ENCODE data around the gene PGLYRP1. TPM values are rescaled to one million over a fixed set of nuclear protein-coding genes. Genes with fewer than 3 reads are reported as not detected.

Gene PGLYRP1
- total RNA-seq, 1 experiment from 2014 or later: not detected

DNA sequence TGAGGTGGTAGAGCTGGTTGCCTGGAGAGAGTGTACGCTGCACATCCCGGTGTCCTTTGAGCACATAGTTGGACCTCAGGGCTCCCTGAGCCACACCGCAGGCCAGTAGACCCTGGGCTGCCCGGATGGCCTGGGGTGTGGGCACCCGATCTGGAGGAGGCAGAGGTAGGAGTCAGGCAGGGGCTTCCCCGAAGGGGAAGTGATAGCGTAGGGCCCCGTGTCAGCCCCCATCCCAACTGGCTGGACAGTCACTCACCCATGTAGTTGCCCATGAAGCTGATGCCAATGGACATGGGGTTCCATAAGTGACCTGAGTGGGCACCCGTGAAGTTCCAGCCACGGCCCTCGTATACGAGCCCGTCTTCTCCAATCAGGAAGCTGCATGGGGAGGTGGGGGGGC lies 3.6 kb downstream of the PGLYRP1 start:
- TF ChIP-seq EMX1 (CRISPR knock-in tag; IDR thresholded peaks at IDR 0.05): no peak
- TF ChIP-seq, protein P1, sequence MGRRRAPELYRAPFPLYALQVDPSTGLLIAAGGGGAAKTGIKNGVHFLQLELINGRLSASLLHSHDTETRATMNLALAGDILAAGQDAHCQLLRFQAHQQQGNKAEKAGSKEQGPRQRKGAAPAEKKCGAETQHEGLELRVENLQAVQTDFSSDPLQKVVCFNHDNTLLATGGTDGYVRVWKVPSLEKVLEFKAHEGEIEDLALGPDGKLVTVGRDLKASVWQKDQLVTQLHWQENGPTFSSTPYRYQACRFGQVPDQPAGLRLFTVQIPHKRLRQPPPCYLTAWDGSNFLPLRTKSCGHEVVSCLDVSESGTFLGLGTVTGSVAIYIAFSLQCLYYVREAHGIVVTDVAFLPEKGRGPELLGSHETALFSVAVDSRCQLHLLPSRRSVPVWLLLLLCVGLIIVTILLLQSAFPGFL (CRISPR knock-in tag; IDR thresholded peaks at IDR 0.05; ENCODE audit: borderline replicate concordance): no peak
- TF ChIP-seq IRF2 (CRISPR knock-in tag; IDR thresholded peaks at IDR 0.05; ENCODE audit: borderline replicate concordance, low read depth): no peak
- TF ChIP-seq ZNF423 (CRISPR knock-in tag; IDR thresholded peaks at IDR 0.05): no peak
- TF ChIP-seq, protein P2, sequence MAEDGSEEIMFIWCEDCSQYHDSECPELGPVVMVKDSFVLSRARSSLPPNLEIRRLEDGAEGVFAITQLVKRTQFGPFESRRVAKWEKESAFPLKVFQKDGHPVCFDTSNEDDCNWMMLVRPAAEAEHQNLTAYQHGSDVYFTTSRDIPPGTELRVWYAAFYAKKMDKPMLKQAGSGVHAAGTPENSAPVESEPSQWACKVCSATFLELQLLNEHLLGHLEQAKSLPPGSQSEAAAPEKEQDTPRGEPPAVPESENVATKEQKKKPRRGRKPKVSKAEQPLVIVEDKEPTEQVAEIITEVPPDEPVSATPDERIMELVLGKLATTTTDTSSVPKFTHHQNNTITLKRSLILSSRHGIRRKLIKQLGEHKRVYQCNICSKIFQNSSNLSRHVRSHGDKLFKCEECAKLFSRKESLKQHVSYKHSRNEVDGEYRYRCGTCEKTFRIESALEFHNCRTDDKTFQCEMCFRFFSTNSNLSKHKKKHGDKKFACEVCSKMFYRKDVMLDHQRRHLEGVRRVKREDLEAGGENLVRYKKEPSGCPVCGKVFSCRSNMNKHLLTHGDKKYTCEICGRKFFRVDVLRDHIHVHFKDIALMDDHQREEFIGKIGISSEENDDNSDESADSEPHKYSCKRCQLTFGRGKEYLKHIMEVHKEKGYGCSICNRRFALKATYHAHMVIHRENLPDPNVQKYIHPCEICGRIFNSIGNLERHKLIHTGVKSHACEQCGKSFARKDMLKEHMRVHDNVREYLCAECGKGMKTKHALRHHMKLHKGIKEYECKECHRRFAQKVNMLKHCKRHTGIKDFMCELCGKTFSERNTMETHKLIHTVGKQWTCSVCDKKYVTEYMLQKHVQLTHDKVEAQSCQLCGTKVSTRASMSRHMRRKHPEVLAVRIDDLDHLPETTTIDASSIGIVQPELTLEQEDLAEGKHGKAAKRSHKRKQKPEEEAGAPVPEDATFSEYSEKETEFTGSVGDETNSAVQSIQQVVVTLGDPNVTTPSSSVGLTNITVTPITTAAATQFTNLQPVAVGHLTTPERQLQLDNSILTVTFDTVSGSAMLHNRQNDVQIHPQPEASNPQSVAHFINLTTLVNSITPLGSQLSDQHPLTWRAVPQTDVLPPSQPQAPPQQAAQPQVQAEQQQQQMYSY (CRISPR knock-in tag; IDR thresholded peaks at IDR 0.05): no peak
- TF ChIP-seq, protein P3, sequence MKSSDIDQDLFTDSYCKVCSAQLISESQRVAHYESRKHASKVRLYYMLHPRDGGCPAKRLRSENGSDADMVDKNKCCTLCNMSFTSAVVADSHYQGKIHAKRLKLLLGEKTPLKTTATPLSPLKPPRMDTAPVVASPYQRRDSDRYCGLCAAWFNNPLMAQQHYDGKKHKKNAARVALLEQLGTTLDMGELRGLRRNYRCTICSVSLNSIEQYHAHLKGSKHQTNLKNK (CRISPR knock-in tag; IDR thresholded peaks at IDR 0.05): no peak
- H3K27ac Mint-ChIP-seq: no peak overlapping the region
- no peaks in the 10 kb centered on the region for H3K36me3 Mint-ChIP-seq
- no peak overlapping the region for H3K4me3 Mint-ChIP-seq
- ChIA-PET POLR2A (no interaction called here), CTCF (interaction anchor here (0.6 to 6.3 kb wide), 8 partner anchors 9 to 480 kb away, joined by 3 to 76 read pairs (median 4); no protein-coding TSS in a partner anchor)
- H3K27me3 Mint-ChIP-seq (ENCODE audit: low read depth): peaks cover 22% of the 10 kb centered on the region
- H3K9me3 Mint-ChIP-seq: no peaks in the 10 kb centered on the region
- ATAC-seq (no peak), DNase-seq (ENCODE audit: low spot score) (no peak)
- H3K4me1 Mint-ChIP-seq: peaks cover 32% of the 10 kb centered on the region

DNA sequence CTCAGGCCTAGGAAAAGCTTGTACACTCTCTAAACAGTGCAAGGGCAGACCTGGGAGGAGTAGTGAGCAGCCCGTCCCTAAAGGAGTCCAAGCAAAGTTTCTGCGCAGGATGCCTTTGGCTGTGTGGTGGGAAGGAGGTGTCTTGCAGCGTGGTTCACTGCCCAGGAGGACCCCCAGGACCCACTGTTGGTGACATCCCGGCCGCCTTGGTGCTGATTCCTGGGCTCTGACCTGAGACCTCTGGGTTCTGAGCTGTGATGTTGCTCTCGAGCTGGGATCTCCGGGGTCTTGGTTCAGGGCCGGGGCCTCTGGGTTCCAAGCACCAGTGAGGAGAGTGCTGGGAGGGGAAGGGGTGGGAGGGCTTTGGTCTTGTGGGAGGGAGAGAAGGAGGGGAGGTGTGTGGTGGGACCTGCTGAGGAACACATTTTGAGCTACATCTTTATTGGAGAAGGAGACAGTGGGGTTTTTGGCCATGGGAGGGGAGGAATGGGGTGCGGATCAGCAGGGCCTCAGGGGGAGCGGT lies 4.1 kb downstream of the PGLYRP1 start:
- Mint-ChIP-seq H3K36me3 (no peaks in the 10 kb centered on the region), H3K9me3 (no peaks in the 10 kb centered on the region), H3K27ac (no peak overlapping the region), H3K27me3 (ENCODE audit: low read depth) (peaks cover 26% of the 10 kb centered on the region), H3K4me3 (no peak overlapping the region), H3K4me1 (peaks cover 33% of the 10 kb centered on the region)
- ChIA-PET CTCF (interaction anchor here (0.9 to 6.3 kb wide), 6 partner anchors 9 to 105 kb away, joined by 4 to 76 read pairs (median 8); no protein-coding TSS in a partner anchor), POLR2A (no interaction called here)
- no peak for ATAC-seq
- TF ChIP-seq IRF2 (CRISPR knock-in tag; IDR thresholded peaks at IDR 0.05; ENCODE audit: borderline replicate concordance, low read depth) (no peak), HMGA2 (CRISPR knock-in tag; IDR thresholded peaks at IDR 0.05) (no peak), ZNF317 (CRISPR knock-in tag; IDR thresholded peaks at IDR 0.05; ENCODE audit: borderline replicate concordance, low read depth) (no peak), ELF4 (CRISPR knock-in tag; IDR thresholded peaks at IDR 0.05; ENCODE audit: low read depth) (no peak), NR1H2 (CRISPR knock-in tag; IDR thresholded peaks at IDR 0.05) (no peak), ATF1 (CRISPR knock-in tag; IDR thresholded peaks at IDR 0.05) (no peak), CBFB (CRISPR knock-in tag; IDR thresholded peaks at IDR 0.05; ENCODE audit: low read depth) (no peak), ESRRA (CRISPR knock-in tag; IDR thresholded peaks at IDR 0.05; ENCODE audit: borderline replicate concordance) (no peak), PRRX2 (CRISPR knock-in tag; IDR thresholded peaks at IDR 0.05) (no peak), TCF7 (CRISPR knock-in tag; IDR thresholded peaks at IDR 0.05; ENCODE audit: low read depth) (no peak)
- TF ChIP-seq, protein P4, sequence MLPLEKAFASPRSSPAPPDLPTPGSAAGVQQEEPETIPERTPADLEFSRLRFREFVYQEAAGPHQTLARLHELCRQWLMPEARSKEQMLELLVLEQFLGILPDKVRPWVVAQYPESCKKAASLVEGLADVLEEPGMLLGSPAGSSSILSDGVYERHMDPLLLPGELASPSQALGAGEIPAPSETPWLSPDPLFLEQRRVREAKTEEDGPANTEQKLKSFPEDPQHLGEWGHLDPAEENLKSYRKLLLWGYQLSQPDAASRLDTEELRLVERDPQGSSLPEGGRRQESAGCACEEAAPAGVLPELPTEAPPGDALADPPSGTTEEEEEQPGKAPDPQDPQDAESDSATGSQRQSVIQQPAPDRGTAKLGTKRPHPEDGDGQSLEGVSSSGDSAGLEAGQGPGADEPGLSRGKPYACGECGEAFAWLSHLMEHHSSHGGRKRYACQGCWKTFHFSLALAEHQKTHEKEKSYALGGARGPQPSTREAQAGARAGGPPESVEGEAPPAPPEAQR (CRISPR knock-in tag; IDR thresholded peaks at IDR 0.05): no peak
- TF ChIP-seq, protein P2 (CRISPR knock-in tag; IDR thresholded peaks at IDR 0.05): no peak
- no peak for DNase-seq (ENCODE audit: low spot score)
